DMS53 (cell line): ENCODE data around the gene CSH2.
A peak's percentile ranks its signal among the peaks of the same experiment; 100 is the strongest.
"Not testable (repeated sequence)": the region's sequence is repeated elsewhere in the genome, so short reads cannot be mapped to it uniquely, and the experiment has no call there.

Experiments used
- DNase-seq: peaks from one replicate; lab custom pipeline; 2025; lab: John Stamatoyannopoulos, UW

The CSH2 gene

DNA sequence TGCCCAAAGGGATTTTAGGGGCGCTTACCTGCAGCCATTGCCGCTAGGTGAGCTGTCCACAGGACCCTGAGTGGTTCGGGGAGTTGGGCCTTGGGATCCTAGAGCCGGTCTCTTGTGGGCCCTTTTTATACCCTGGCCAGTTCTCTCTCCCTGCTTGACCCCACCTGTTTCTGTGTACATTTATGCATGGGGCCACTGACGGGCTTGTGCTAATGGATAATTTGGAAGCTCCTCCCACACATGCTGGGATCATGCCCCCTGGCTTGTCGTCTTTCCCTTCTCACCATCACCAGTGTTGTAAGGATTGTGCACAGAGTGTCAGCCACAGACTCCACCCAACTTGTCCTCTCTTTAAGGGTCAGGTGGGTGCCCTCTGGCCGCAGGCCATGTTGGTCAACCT, at the start of gene CSH2:
Gene CSH2, minus strand, starts transcription at position 101 of the 400 bp plus-strand sequence. Its CDS starts 63 bp downstream, at position 38.
- DNase-seq, result not testable (repeated sequence)

DNA sequence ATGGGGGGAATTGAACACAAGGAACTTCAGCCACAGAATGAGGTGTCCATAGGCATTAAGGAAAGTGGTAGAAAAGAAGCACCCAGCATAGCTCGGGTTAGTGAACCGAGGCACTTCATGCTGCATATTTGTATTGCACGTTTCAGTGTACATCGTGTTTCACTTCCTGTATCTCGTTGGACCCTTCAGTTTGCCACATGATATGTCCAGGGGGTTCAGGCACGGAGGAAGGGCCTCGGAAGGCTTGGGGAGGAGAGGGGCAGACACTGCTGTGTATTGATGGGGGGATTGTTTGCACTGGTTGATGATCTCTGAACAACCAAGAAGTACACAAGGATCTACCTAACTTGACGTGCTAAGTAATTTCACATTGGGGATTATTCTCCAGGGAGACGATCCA, 48.9 kb upstream of the CSH2 start:
- DNase-seq, result not testable (repeated sequence)

DNA sequence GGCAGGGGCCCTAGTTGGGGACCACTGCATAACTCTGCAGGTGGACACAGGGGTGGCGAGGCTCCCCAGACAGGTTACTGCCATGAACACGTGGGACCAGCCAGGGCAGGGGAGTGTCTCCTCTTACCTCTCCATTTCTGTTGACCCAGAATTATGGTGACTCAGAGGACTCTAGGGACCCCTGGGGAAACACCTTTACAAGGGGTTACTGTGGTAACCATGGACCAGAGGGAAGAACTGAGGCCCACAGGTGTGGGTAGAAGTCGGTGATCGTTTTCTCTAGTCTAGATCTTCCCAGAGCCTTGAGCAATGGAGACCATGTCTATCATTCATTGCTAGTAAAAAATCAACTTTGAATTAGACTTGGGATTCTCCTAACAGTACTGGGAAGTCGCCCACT, 47.3 kb upstream of the CSH2 start:
- DNase-seq, result not testable (repeated sequence)

DNA sequence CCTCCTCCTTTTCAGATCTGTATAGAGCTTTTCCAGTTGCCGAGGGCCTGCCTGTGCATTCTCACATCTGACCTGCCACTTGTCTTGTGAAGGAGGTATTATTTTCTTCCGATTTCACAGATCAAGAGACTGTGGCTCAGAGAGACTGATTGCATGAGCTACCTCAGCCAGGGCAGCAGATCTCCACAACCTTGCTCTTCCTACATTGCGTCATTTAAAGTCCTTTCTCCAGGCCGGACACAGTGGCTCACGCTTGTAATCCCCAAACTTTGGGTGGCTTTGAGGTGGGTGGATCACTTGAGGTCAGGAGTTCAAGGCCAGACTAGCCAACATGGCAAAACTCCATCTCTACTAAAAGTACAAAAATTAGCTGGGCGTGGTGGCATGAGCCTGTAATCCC, 46.6 kb upstream of the CSH2 start:
- peak; percentile 10 for DNase-seq

DNA sequence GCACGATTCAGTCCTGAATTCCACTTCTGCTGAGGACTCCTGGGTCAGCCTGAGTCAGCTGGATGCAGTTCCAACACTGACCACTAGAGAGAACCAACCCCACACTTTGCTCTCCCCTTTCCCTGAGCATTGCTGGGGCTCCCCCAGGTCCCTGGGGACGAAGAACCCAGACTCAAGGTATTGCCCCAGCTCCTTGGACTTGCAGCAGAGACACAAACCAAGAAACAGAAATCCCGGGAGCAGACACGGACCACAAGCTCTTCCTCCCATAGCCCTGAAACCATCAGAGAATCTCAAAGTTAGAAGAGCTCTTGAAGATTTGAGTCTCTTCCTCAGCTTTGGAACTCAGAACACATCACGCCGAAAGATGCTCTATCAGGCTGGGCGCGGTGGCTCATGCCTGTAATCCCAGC, 45.8 kb upstream of the CSH2 start:
- DNase-seq, result peak; percentile 67

DNA sequence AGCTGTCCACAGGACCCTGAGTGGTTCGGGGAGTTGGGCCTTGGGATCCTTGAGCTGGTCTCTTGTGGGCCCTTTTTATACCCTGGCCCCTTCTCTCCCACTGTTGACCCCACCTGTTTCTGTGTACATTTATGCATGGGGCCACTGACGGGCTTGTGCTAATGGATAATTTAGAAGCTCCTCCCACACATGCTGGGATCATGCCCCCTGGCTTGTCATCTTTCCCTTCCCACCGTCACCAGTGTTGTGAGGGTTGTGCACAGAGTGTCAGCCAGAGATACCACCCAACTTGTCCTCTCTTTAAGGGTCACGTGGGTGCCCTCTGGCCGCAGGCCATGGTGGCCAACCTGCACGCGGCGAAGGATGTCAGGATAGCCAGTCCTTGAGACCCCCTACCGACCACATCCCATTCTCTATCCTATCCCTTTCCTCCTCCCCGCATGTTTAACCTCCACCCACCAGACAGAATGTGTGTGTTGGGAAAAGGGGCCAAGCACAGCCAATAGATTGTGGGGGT, 45.4 kb upstream of the CSH2 start, which contains the start of gene GH1:
Gene GH1, minus strand, starts transcription at position 51 of the 517 bp plus-strand sequence. CDS start 63 bp downstream, outside the sequence.
- not testable (repeated sequence) for DNase-seq

- no peak for DNase-seq
Measured at GRCh38 chr17:63918305-63918704, 44.8 kb upstream of the CSH2 start.

- DNase-seq, result no peak
Measured at GRCh38 chr17:63917646-63918045, 44.2 kb upstream of the CSH2 start.

- DNase-seq, result not testable (repeated sequence)
Measured at GRCh38 chr17:63917206-63917605, 43.7 kb upstream of the CSH2 start.

DNA sequence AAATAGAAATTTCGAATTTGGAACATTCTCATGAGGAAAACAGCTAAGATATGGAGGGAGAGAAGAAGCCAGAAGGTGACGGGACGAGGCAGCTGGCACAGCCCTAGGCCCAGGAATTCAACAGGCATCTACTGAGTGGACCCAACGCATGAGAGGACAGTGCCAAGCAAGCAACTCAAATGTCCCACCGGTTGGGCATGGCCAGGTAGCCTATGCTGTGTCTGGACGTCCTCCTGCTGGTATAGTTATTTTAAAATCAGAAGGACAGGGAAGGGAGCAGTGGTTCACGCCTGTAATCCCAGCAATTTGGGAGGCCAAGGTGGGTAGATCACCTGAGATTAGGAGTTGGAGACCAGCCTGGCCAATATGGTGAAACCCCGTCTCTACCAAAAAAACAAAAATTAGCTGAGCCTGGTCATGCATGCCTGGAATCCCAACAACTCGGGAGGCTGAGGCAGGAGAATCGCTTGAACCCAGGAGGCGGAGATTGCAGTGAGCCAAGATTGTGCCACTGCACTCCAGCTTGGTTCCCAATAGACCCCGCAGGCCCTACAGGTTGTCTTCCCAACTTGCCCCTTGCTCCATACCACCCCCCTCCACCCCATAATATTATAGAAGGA, 43.2 kb upstream of the CSH2 start:
- no peak for DNase-seq

- DNase-seq, result not testable (repeated sequence)
Measured at GRCh38 chr17:63915753-63916152, 42.3 kb upstream of the CSH2 start.

DNA sequence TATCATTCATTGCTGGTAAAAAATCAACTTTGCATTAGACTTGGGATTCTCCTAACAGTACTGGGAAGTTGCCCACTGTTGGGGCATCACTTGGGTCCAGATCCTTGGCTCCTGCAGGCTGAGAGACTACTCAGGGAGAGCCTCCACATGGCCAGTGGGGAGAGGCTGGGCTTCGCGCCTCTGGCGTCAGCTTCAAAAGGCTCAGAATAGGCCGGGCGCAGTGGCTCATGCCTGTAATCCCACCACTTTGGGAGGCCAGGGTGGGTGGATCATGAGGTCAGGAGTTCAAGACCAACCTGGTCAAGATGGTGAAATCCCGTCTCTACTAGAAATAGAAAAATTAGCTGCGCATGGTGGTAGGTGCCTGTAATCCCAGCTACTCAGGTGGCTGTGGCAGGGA, 41.0 kb upstream of the CSH2 start:
- no peak for DNase-seq

DNA sequence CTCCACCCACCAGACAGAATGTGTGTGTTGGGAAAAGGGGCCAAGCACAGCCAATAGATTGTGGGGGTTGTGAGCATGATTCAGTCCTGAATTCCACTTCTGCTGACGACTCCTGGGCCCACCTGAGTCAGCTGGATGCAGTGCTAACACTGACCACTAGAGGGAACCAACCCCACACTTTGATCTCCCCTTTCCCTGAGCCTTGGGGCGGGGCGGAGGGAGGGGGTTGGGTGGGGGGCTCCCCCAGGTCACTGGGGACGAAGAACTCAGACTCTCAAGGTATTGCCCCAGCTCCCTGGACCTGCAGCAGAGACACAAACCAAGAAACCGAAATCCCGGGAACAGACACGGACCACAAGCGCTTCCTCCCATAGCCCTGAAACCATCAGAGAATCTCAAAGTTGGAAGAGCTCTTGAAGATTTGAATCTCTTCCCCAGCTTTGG, 38.2 kb upstream of the CSH2 start:
- DNase-seq, result peak; percentile 28

DNA sequence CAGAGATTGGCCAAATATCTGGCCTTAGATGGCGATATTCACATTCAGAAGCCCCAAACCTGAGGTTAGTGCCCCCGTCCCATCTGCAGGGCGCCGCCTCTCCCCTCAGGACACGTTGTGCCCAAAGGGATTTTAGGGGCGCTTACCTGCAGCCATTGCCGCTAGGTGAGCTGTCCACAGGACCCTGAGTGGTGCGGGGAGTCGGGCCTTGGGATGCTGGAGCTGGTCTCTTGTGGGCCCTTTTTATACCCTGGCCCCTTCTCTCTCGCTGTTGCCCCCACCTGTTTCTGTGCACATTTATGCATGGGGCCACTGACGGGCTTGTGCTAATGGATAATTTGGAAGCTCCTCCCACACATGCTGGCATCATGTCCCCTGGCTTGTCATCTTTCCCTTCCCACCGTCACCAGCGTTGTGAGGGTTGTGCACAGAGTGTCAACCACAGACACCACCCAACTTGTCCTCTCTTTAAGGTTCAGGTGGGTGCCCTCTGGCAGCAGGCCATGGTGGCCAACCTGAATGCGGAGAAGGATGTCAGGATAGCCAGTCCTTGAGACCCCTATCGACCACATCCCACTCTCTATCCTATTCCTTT, 37.7 kb upstream of the CSH2 start, which contains the start of gene CSHL1:
Gene CSHL1, minus strand, starts transcription at position 218 of the 595 bp plus-strand sequence. Its CDS starts 62 bp downstream, at position 156.
- no peak for DNase-seq

DNA sequence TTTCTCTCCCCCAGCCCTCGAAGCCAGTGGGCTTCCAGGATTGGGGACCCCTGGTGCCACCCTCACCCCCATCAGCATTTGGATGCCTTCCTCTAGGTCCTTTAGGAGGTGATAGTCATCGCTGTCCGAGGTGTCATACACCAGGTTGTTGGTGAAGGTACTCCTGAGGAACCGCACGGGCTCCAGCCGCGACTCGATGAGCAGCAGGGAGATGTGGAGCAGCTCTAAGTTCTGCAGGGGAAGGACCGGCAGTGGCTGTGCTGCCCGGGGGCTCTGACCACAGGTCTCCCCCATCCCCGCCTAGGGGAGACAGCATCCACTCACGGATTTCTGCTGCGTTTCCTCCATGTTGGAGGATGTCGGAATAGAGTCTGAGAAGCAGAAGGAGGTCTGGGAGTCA, 36.6 kb upstream of the CSH2 start:
- no peak for DNase-seq

- DNase-seq, result not testable (repeated sequence)
Measured at GRCh38 chr17:63909586-63909985, 36.1 kb upstream of the CSH2 start.

DNA sequence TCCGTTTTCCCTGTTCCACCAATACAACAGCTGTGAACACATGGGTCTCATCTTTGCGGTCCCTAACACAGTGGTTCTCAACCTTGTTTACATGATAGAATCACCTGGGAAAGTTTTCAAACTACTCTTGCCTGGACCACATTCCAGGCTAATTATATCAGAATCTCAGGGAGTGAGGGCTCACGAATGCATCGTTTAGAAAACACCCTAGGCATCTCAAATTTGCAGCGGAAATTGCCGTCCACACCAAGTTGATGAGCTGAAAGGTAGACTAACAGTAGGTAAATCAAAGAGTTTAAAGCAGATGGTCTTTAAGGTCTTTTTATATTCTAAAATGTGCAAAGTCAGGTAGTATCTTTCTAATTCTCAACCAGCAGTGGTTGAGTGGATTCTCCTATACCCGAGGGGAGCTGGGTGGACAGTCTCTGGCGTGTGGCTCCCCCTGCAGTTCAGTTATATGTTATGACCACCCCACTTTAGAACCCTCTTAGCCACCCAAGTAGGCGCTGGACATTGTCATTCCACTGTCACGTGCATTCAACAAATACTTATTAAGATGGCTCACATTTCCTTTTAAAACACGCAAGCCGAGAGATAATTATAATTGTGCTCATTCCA, 33.8 kb upstream of the CSH2 start:
- DNase-seq, result peak; percentile 21

DNA sequence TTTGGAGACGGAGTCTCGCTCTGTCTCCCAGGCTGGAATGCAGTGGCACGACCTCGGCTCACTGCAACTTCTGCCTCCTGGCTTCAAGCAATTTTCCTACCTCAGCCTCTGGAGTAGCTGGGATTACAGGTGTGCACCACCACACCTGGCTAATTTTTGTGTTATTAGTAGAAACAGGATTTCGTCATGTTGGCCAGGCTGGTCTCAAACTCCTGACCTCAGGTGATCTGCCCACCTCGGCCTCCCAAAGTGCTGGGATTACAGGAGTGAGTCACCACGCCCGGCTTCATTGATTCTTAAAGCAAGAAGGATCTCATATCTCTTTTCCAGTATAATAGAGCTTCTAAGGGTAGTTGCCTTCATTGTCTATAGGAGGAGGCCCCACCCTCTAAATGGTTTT, 31.3 kb upstream of the CSH2 start:
- DNase-seq, result not testable (repeated sequence)

DNA sequence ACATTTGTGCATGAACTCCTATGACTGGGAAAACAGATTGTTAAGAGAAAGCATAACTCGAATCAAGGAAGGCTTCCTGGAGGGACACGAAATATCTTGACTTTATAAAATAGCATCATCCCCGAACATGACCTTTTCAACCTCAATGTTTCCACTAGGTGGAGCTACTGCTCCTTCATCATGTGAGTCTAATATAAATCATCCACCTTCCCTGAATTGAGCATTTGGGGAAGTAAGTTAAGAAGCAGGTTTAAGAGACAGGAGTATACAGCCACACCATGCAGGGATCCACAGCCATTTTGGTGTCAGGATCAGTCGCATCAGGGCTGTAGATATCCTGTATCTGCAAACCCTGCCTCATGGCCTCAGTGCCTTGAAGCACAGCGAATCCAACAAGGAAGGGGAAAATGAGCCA, 30.3 kb upstream of the CSH2 start:
- peak; percentile 43 for DNase-seq

DNA sequence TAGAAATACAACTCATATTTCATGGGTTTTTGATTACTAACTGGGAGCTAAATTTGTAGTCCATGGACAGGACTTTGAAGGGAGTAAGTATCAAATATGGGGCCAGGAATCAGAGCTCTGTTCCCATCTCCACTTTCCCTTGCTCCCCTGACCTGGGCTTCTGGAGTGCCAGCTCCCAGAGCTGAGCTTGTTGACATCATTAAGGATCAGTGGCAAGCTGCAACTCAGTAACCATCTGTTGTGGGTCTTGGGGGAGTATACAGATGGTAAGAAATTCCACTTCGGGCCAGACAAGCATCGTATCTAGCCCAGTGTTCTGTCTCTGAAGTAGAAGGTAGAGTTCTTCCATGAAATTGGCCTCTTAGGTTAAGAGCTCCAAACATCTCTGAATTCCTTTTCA, 28.5 kb upstream of the CSH2 start:
- DNase-seq, result not testable (repeated sequence)

GRCh38 chr17:63898899-63899798, 25.7 kb upstream of the CSH2 start:
- peak; percentile 36 for DNase-seq
